Endometrial microvascular endothelial cells (primary cell): ENCODE measurements around the gene PANX3. TPM values are rescaled to one million over a fixed set of nuclear protein-coding genes. Genes with fewer than 3 reads are reported as not detected.

Experiments used
- in situ Hi-C: cut with HindIII; loops from 2 replicates; pipeline ENCODE4 v1.10.0; 2017; ENCODE audit warnings: low sequenced_read_pairs, low pct_unique_long_range_greater_than_20kb; ENCODE audit errors: inconsistent ontology term
- total RNA-seq: library from RNA; depleted of rRNA; stranded (reverse); fragments of >200 nt; gene quantifications from one replicate; pipeline ENCODE4 v1.2.3, GENCODE V29; 2015; ENCODE audit errors: inconsistent ontology term

Gene PANX3
- total RNA-seq, 1 donor from 2014 or later: not detected

GRCh38 chr11:124610295-124610694 is 933 bp upstream of the PANX3 start:
- in situ Hi-C loops: no loop called here

- in situ Hi-C loops: no loop called here
Observed at GRCh38 chr11:124612045-124612444, 817 bp downstream of the PANX3 start.

DNA sequence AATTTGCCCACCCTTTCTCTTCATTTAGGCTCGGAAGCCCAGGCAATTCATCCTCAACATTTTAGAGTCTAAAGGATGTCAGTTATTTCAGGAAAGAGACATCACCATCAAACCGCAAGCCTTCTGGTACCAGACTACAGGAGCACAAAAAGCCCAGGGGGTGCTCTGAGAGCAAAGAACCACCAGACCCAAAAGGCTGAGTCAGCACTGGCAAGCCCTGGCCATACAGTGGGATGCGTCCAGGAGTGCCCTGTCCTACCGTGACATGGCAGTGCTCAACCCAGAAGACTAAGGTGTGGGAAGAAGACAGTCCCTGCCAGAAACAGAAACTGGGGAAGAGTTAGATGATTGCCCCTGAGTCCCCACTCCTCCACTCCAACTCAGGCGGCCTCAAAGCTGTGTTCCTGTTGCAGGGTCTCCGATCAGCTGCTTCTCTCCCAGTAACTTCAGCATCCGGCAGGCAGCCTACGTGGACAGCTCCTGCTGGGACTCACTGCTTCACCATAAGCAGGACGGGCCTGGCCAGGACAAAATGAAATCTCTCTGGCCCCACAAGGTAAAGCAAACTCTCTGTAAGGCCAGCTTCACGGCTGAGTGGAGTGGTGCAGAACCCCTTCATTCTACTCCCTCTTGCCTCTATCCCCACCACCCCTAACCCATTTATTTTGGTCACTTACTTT is 1.5 kb downstream of the PANX3 start:
- in situ Hi-C loops: no loop called here

GRCh38 chr11:124618863-124619262 is 7.6 kb downstream of the PANX3 start:
- in situ Hi-C loops: no loop called here

- in situ Hi-C loops: no loop called here
Observed at GRCh38 chr11:124622531-124623451, 11.6 kb downstream of the PANX3 start, which contains the start of gene TBRG1. Gene TBRG1, plus strand, starts transcription at chr11:124622864. Its CDS starts 220 bp downstream, at chr11:124623084.

- in situ Hi-C loops: no loop called here
Observed at GRCh38 chr11:124623861-124624525, 12.8 kb downstream of the PANX3 start.

- in situ Hi-C loops: no loop called here
Observed at GRCh38 chr11:124625504-124626168, 14.4 kb downstream of the PANX3 start.

GRCh38 chr11:124627546-124627945 is 16.3 kb downstream of the PANX3 start:
- in situ Hi-C loops: no loop called here

GRCh38 chr11:124629961-124630360 is 18.7 kb downstream of the PANX3 start:
- in situ Hi-C loops: no loop called here

- in situ Hi-C loops: no loop called here
Observed at GRCh38 chr11:124633355-124633754, 22.1 kb downstream of the PANX3 start.

DNA sequence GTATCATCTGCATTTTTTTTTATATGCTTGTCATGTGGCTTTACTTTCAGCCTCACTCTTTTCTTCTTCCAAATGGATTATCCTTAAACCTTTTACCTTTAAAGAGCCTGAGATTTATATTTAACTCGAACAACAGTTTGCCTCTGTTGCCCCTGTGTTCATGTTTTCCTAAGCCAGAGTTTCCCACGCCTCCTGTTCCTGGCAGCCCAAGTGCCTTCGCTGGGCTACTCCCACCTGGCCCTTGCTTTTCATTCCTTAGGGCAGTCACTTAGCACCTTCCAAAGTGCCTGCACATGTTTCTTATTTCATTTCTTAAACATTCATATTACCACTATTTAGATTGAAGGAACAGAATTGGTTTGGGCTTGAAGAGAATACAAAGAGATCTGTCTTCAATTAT is 24.7 kb downstream of the PANX3 start:
- in situ Hi-C loops: no loop called here

DNA sequence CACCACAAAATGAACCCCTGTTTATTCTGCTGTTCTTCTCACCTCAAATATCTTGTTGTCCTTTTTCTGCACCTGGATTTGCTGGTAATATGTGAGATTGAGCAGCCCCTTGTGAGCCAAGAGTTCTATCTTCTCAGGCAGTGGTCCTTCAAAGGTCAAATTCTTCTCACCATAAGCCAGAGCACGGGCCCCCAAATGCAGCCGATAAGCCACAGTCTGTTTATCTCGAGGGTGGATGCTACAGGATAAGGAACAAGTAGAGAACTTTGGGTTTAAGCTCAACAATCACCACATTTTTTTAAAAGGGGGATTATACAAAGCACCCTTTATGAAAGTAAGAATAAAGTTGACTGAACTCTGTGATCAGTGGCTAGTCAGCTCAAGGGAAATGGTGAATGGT is 27.3 kb downstream of the PANX3 start:
- in situ Hi-C loops: no loop called here

DNA sequence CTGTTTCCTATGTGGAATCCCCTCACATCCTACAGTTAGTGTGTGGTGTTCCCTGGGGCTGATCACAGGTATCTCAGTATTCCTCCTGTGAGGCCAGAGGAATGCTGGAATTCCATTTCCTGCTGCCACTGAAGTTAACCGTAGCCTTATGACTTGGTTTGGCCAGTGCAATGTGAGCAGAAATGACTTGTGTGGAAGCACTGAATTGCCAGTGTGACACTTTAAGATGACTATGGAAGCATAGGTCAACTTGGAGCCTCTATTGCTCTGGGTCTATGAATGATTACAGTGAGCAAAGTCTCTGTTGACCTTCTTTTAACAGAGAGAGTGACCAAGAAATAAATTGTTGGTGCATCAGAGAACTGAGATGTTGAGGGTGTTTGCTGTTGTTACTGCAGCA is 28.0 kb downstream of the PANX3 start:
- in situ Hi-C loops: no loop called here

- in situ Hi-C loops: no loop called here
Observed at GRCh38 chr11:124640666-124641065, 29.4 kb downstream of the PANX3 start.

GRCh38 chr11:124642628-124643027 is 31.4 kb downstream of the PANX3 start:
- in situ Hi-C loops: no loop called here

GRCh38 chr11:124643042-124643604 is 31.9 kb downstream of the PANX3 start:
- in situ Hi-C loops: no loop called here

DNA sequence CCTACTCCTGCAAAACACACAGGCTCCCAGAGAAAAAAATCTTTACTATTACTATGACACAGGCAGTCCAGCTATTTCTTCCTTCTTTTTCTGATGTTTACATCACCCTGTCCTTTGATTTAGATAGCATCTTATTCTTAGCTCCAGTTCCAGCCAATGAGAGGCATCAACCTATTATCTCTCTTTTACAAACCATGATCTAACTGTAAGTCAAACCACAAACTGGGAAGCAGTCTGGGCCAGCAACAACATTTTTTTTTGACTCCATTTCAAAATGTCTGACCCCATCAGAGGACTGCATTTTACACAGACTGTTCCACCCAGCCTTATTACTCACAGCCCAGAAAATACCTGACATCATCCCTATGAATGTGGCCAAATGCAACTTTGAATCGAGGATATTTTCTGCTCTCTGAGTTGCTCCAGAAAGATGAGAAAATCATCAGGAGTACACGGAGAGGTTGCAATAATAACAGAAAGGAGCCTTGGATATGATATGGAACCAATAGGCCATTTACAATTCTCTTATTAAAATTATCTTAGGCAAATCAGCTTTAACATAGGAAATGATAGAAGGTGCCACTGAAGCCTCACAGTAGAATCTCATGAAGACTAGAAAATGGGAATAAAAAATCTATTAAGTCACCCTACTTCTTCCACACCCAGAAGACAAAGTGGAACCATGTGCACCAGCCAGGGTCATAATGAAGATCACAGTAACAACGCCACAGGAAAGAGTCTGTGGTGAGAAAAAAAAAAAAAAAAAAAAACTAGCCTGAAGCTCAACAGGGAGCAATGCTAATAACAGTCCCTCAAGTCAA is 32.6 kb downstream of the PANX3 start:
- in situ Hi-C loops: no loop called here
